DOHH2 (cell line): ENCODE data around the gene RNU7-1.

Experiments used
- H3F3A ChIP-seq: fragments of 200-600 bp; sonication (generic), shearing (Covaris generic); 2 replicates; pipeline ENCODE4 v1.6.0; 2016; ENCODE audit warnings: antibody characterized with exemption, mild to moderate bottlenecking; ENCODE audit not compliant: control insufficient read depth, insufficient read depth
- H3K27ac ChIP-seq: fragments of 200-600 bp; sonication (generic); 2 replicates; pipeline ENCODE4 v1.5.1; 2014; ENCODE audit warnings: low read depth, mild to moderate bottlenecking, low read length, moderate library complexity
- H3K27me3 ChIP-seq: fragments of 200-600 bp; sonication (generic); 2 replicates; pipeline ENCODE4 v1.6.1; 2014; ENCODE audit warnings: mild to moderate bottlenecking, low read length, mixed read lengths; ENCODE audit not compliant: control insufficient read depth
- H3K36me3 ChIP-seq: fragments of 200-600 bp; sonication (generic); 2 replicates; pipeline ENCODE4 v1.6.1; 2014; ENCODE audit warnings: mild to moderate bottlenecking, low read length, moderate library complexity, mixed read lengths; ENCODE audit not compliant: control insufficient read depth
- H3K4me1 ChIP-seq: fragments of 200-600 bp; sonication (generic); 2 replicates; pipeline ENCODE4 v1.6.1; 2014; ENCODE audit warnings: mild to moderate bottlenecking, low read length, mixed read lengths; ENCODE audit not compliant: control insufficient read depth
- H3K4me2 ChIP-seq: fragments of 200-600 bp; sonication (generic); 2 replicates; pipeline ENCODE4 v1.6.0; 2014; ENCODE audit warnings: mild to moderate bottlenecking, low read length, moderate library complexity
- H3K4me3 ChIP-seq: fragments of 200-600 bp; sonication (generic); 2 replicates; pipeline ENCODE4 v1.5.1; 2014; ENCODE audit warnings: mild to moderate bottlenecking, low read length, mixed read lengths
- H3K79me2 ChIP-seq: fragments of 200-600 bp; sonication (generic); 2 replicates; pipeline ENCODE4 v1.6.1; 2014; ENCODE audit warnings: mild to moderate bottlenecking, low read length, mixed read lengths; ENCODE audit not compliant: control insufficient read depth
- H3K9me2 ChIP-seq: fragments of 200-600 bp; sonication (generic); replicated peaks from 2 replicates; pipeline ENCODE4 v1.6.1; 2014; ENCODE audit warnings: mild to moderate bottlenecking, low read length, mixed read lengths; ENCODE audit not compliant: control insufficient read depth
- H3K9me3 ChIP-seq: fragments of 200-600 bp; sonication (generic); 2 replicates; pipeline ENCODE4 v1.6.1; 2014; ENCODE audit warnings: antibody characterized with exemption, low read length, mixed read lengths; ENCODE audit not compliant: control insufficient read depth, insufficient read depth
- H4K20me1 ChIP-seq: fragments of 200-600 bp; sonication (generic); 2 replicates; pipeline ENCODE4 v1.6.0; 2014; ENCODE audit warnings: low read depth, mild to moderate bottlenecking, antibody characterized with exemption, low read length, moderate library complexity; ENCODE audit not compliant: control insufficient read depth, insufficient read depth
- CTCF ChIP-seq: fragments of 200-600 bp; sonication (generic); IDR thresholded peaks from one replicate; pipeline ENCODE4 v1.5.1; 2014; ENCODE audit warnings: antibody characterized with exemption, mild to moderate bottlenecking, low read depth, low read length; ENCODE audit not compliant: poor library complexity, severe bottlenecking
- EZH2phosphoT487 ChIP-seq: fragments of 200-600 bp; sonication (generic); IDR thresholded peaks from 2 replicates; pipeline ENCODE4 v1.6.1; 2017; ENCODE audit warnings: borderline replicate concordance, mild to moderate bottlenecking, antibody characterized with exemption, low read length, moderate library complexity, mixed read lengths

The RNU7-1 gene

DNA sequence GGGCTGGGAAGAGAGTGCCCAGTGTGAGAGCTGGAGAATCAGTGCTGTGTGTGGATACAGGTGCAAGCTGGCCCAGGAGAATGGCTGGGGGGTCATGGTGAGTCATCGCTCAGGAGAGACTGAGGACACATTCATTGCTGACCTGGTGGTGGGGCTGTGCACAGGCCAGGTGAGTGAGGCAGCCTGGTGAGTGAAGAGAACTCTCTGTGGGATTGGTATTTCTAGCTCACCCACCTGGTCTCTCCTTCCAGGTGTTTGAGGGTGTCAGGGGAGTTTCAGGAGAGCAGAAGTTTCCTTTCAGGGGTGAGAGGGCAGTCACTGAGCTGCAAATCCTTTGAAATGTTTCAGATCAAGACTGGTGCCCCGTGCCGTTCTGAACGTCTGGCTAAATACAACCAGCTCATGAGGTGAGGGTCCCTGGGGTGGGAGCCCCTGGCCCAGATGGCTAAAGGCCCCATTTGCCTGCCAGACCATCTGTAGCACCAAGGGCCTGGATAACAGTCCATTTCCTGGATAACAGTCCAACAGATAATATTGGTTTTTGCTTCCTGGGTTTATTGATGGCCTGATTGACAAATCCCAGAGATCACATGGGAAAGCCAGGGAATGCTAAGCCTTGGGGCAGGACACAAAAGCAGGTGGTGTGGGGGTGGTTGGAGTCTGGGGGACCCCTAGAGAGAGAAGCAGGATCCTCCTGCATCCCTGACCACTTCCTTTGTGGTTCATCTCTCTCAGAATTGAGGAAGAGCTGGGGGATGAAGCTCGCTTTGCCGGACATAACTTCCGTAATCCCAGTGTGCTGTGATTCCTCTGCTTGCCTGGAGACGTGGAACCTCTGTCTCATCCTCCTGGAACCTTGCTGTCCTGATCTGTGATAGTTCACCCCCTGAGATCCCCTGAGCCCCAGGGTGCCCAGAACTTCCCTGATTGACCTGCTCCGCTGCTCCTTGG lies 21.3 kb upstream of the RNU7-1 start:
- H3K36me3 ChIP-seq, result no peaks in the 10 kb centered on the region
- H3K4me1 ChIP-seq, result peaks cover 41% of the 10 kb centered on the region
- no peaks in the 10 kb centered on the region for H3K79me2 ChIP-seq
- TF ChIP-seq CTCF (peak; percentile 11), EZH2phosphoT487 (no peak)
- no peaks in the 10 kb centered on the region; the same call in 1 of the 2 replicates for H3F3A ChIP-seq
- H3K4me3 ChIP-seq, result peak overlapping the region; percentile 52
- no peaks in the 10 kb centered on the region for H4K20me1 ChIP-seq
- H3K27ac ChIP-seq, result peak overlapping the region; percentile 22; the same call in 1 of the 2 replicates
- H3K4me2 ChIP-seq, result peak overlapping the region; percentile 65
- H3K9me3 ChIP-seq, result no peaks in the 10 kb centered on the region
- H3K9me2 ChIP-seq, result no peaks in the 10 kb centered on the region
- H3K27me3 ChIP-seq, result peaks cover 44% of the 10 kb centered on the region

DNA sequence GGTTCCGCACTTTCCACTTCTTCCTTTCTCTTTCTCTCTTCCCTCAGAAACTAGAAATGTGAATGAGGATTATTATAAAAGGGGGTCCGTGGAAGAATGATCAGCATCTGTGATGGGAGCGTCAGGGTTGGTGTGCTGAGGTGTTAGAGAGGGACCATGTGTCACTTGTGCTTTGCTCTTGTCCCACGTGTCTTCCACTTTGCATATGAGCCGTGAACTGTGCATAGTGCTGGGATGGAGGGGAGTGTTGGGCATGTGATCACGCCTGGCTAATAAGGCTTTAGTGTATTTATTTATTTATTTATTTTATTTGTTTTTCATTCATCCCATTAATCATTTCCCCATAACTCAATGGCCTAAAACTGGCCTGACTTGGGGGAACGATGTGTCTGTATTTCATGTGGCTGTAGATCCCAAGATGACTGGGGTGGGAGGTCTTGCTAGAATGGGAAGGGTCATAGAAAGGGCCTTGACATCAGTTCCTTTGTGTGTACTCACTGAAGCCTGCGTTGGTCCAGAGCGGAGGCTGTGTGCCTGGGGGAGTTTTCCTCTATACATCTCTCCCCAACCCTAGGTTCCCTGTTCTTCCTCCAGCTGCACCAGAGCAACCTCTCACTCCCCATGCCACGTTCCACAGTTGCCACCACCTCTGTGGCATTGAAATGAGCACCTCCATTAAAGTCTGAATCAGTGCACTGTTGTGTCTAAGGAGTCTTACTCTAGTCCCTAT lies 20.4 kb upstream of the RNU7-1 start:
- Histone ChIP-seq H3K4me3 (peak overlapping the region; percentile 52), H3K79me2 (no peaks in the 10 kb centered on the region), H3K27ac (no peak overlapping the region), H3K4me2 (peak overlapping the region; percentile 65), H4K20me1 (no peaks in the 10 kb centered on the region), H3K9me2 (no peaks in the 10 kb centered on the region), H3K36me3 (no peaks in the 10 kb centered on the region), H3F3A (no peaks in the 10 kb centered on the region; the same call in 1 of the 2 replicates), H3K9me3 (no peaks in the 10 kb centered on the region), H3K4me1 (peaks cover 44% of the 10 kb centered on the region), H3K27me3 (peaks cover 47% of the 10 kb centered on the region)
- no peak for TF ChIP-seq CTCF
- TF ChIP-seq EZH2phosphoT487, result no peak

GRCh38 chr12:6923851-6924250 lies 19.8 kb upstream of the RNU7-1 start:
- no peaks in the 10 kb centered on the region for H3K79me2 ChIP-seq
- H3K9me2 ChIP-seq, result no peaks in the 10 kb centered on the region
- H3K9me3 ChIP-seq, result no peaks in the 10 kb centered on the region
- no peak overlapping the region for H3K4me3 ChIP-seq
- H4K20me1 ChIP-seq, result no peaks in the 10 kb centered on the region
- H3K36me3 ChIP-seq, result no peaks in the 10 kb centered on the region
- peaks cover 44% of the 10 kb centered on the region for H3K4me1 ChIP-seq
- H3K27me3 ChIP-seq, result peaks cover 53% of the 10 kb centered on the region
- peak overlapping the region; percentile 41; the same call in 1 of the 2 replicates for H3K4me2 ChIP-seq
- H3K27ac ChIP-seq, result no peak overlapping the region
- TF ChIP-seq EZH2phosphoT487 (no peak), CTCF (no peak)
- no peaks in the 10 kb centered on the region; the same call in 1 of the 2 replicates for H3F3A ChIP-seq
